ENCODE data around the gene NALF2. TPM values are rescaled to one million over a fixed set of nuclear protein-coding genes. Genes with fewer than 3 reads are reported as not detected.

NALF2 gene
- total RNA-seq, 1 experiment from 2014 or later, result not detected

- BruUV-seq (replicated peaks), result no TSS peak
- Histone ChIP-seq H3K4me1 (replicated peaks; ENCODE audit: insufficient read depth) (no peaks in the 10 kb centered on the region), H3K36me3 (ENCODE audit: low read depth) (no peaks in the 10 kb centered on the region)
Measured at GRCh38 chrX:69524781-69525363, 20.7 kb downstream of the NALF2 start.

GRCh38 chrX:69530306-69530705 is 26.2 kb downstream of the NALF2 start:
- no peaks in the 10 kb centered on the region for H3K9me3 ChIP-seq (ENCODE audit: insufficient read depth, low read depth)
- intact Hi-C loops (cut with micrococcal nuclease; ENCODE audit: unreplicated experiment), result no loop called here
- no peak overlapping the region for H3K4me3 ChIP-seq
- H4K20me1 ChIP-seq (ENCODE audit: insufficient read depth), result no peaks in the 10 kb centered on the region
- H3K36me3 ChIP-seq (ENCODE audit: low read depth), result no peaks in the 10 kb centered on the region
- no peak overlapping the region for H3K4me2 ChIP-seq
- BruUV-seq (replicated peaks), result no TSS peak
- no peaks in the 10 kb centered on the region for H3K4me1 ChIP-seq (replicated peaks; ENCODE audit: insufficient read depth)
- H3K27ac ChIP-seq, result no peak overlapping the region
- H2AFZ ChIP-seq, result no peak overlapping the region
- no peaks in the 10 kb centered on the region for H3F3A ChIP-seq (ENCODE audit: insufficient read depth, low read depth)
- no peak for TF ChIP-seq EZH2 (IDR thresholded peaks at IDR 0.05; ENCODE audit: low read depth)
- ChIA-PET POLR2A (ENCODE audit: unreplicated experiment) (no interaction called here), CTCF (no interaction called here)
- H3K27me3 ChIP-seq (ENCODE audit: insufficient read depth, low read depth), result peaks cover 9% of the 10 kb centered on the region
- DNase-seq, result no peak
- no peaks in the 10 kb centered on the region for H3K79me2 ChIP-seq (ENCODE audit: low read depth)
- no peaks in the 10 kb centered on the region for H3K9me2 ChIP-seq (ENCODE audit: insufficient read depth)

More at GRCh38 chrX:69524781-69525363, 20.7 kb downstream of the NALF2 start:
- Histone ChIP-seq H4K20me1 (ENCODE audit: insufficient read depth) (no peaks in the 10 kb centered on the region), H3K4me2 (no peak overlapping the region), H2AFZ (no peak overlapping the region), H3F3A (ENCODE audit: insufficient read depth, low read depth) (no peaks in the 10 kb centered on the region), H3K27ac (no peak overlapping the region), H3K4me3 (no peak overlapping the region), H3K9me3 (ENCODE audit: insufficient read depth, low read depth) (no peaks in the 10 kb centered on the region), H3K27me3 (ENCODE audit: insufficient read depth, low read depth) (no peaks in the 10 kb centered on the region; the same call in 1 of the 2 replicates), H3K9me2 (ENCODE audit: insufficient read depth) (no peaks in the 10 kb centered on the region), H3K79me2 (ENCODE audit: low read depth) (no peaks in the 10 kb centered on the region)
- ChIA-PET CTCF (no interaction called here), POLR2A (ENCODE audit: unreplicated experiment) (no interaction called here)
- TF ChIP-seq EZH2 (IDR thresholded peaks at IDR 0.05; ENCODE audit: low read depth) (no peak), CTCF (conservative IDR thresholded peaks at IDR 0.05) (no peak)
- DNase-seq, result no peak
- intact Hi-C loops (cut with micrococcal nuclease; ENCODE audit: unreplicated experiment), result no loop called here

GRCh38 chrX:69531031-69531755 is 27.1 kb downstream of the NALF2 start:
- ChIA-PET POLR2A (ENCODE audit: unreplicated experiment) (no interaction called here), CTCF (no interaction called here)
- Histone ChIP-seq H3K27ac (no peak overlapping the region), H4K20me1 (ENCODE audit: insufficient read depth) (no peaks in the 10 kb centered on the region), H3K27me3 (ENCODE audit: insufficient read depth, low read depth) (peaks cover 9% of the 10 kb centered on the region), H3K4me2 (no peak overlapping the region), H3F3A (ENCODE audit: insufficient read depth, low read depth) (no peaks in the 10 kb centered on the region), H3K36me3 (ENCODE audit: low read depth) (no peaks in the 10 kb centered on the region), H2AFZ (no peak overlapping the region), H3K9me3 (ENCODE audit: insufficient read depth, low read depth) (no peaks in the 10 kb centered on the region), H3K79me2 (ENCODE audit: low read depth) (no peaks in the 10 kb centered on the region), H3K4me1 (replicated peaks; ENCODE audit: insufficient read depth) (no peaks in the 10 kb centered on the region), H3K9me2 (ENCODE audit: insufficient read depth) (no peaks in the 10 kb centered on the region), H3K4me3 (no peak overlapping the region)
- no peak for TF ChIP-seq CTCF (conservative IDR thresholded peaks at IDR 0.05)
- TF ChIP-seq EZH2 (IDR thresholded peaks at IDR 0.05; ENCODE audit: low read depth), result no peak
- no TSS peak for BruUV-seq (replicated peaks)
- no peak for DNase-seq
- intact Hi-C loops (cut with micrococcal nuclease; ENCODE audit: unreplicated experiment), result no loop called here

Data from PC-9 (cell line).